ENCODE results near the gene AGAP1. TPM values are rescaled to one million over a fixed set of nuclear protein-coding genes. Genes with fewer than 3 reads are reported as not detected.

Gene AGAP1
- total RNA-seq, 2 experiments from 2014 or later = not detected

- Histone ChIP-seq H3K4me3 (ENCODE audit: low read depth, low read length, poor library complexity, severe bottlenecking) (no peak overlapping the region), H3K36me3 (ENCODE audit: insufficient read depth, low read length) (no peaks in the 10 kb centered on the region), H3K9me3 (ENCODE audit: low read length) (no peaks in the 10 kb centered on the region), H3K27ac (ENCODE audit: low read depth, low read length, poor library complexity, severe bottlenecking) (no peak overlapping the region), H3K4me1 (ENCODE audit: insufficient read depth, low read length, poor library complexity, severe bottlenecking) (no peaks in the 10 kb centered on the region), H4K20me1 (ENCODE audit: insufficient read depth, low read length) (no peaks in the 10 kb centered on the region), H2AFZ (ENCODE audit: low read length) (no peak overlapping the region), H3K9me2 (ENCODE audit: insufficient read depth, low read length) (no peaks in the 10 kb centered on the region), H3K79me2 (ENCODE audit: insufficient read depth, low read depth, low read length) (no peaks in the 10 kb centered on the region), H3K4me2 (ENCODE audit: low read length) (no peak overlapping the region)
- no peak for DNase-seq (ENCODE audit: low spot score)
- BruUV-seq (replicated peaks) = no TSS peak
- TF ChIP-seq EZH2phosphoT487 (IDR thresholded peaks at IDR 0.05; ENCODE audit: borderline replicate concordance, low read depth, low read length) (no peak), CTCF (conservative IDR thresholded peaks at IDR 0.05; ENCODE audit: low read length) (no peak)
- ChIA-PET CTCF (ENCODE audit: unreplicated experiment) (no interaction called here), POLR2A (no interaction called here)
- intact Hi-C loops (cut with micrococcal nuclease; ENCODE audit: unreplicated experiment) = no loop called here
These were observed 36.9 kb downstream of the AGAP1 start for GRCh38 chr2:235530735-235531134.

GRCh38 chr2:235532307-235532706 is 38.5 kb downstream of the AGAP1 start:
- no peaks in the 10 kb centered on the region for H3K4me1 ChIP-seq (ENCODE audit: insufficient read depth, low read length, poor library complexity, severe bottlenecking)
- TF ChIP-seq CTCF (conservative IDR thresholded peaks at IDR 0.05; ENCODE audit: low read length) = no peak
- TF ChIP-seq EZH2phosphoT487 (IDR thresholded peaks at IDR 0.05; ENCODE audit: borderline replicate concordance, low read depth, low read length) = no peak
- no peak for DNase-seq (ENCODE audit: low spot score)
- H3K9me3 ChIP-seq (ENCODE audit: low read length) = no peaks in the 10 kb centered on the region
- no peak overlapping the region for H3K4me3 ChIP-seq (ENCODE audit: low read depth, low read length, poor library complexity, severe bottlenecking)
- no TSS peak for BruUV-seq (replicated peaks)
- ChIA-PET POLR2A (no interaction called here), CTCF (ENCODE audit: unreplicated experiment) (no interaction called here)
- intact Hi-C loops (cut with micrococcal nuclease; ENCODE audit: unreplicated experiment) = no loop called here
- no peak overlapping the region for H3K4me2 ChIP-seq (ENCODE audit: low read length)
- no peaks in the 10 kb centered on the region for H4K20me1 ChIP-seq (ENCODE audit: insufficient read depth, low read length)
- no peaks in the 10 kb centered on the region for H3K79me2 ChIP-seq (ENCODE audit: insufficient read depth, low read depth, low read length)
- no peaks in the 10 kb centered on the region for H3K36me3 ChIP-seq (ENCODE audit: insufficient read depth, low read length)
- H3K27ac ChIP-seq (ENCODE audit: low read depth, low read length, poor library complexity, severe bottlenecking) = no peak overlapping the region
- no peak overlapping the region for H2AFZ ChIP-seq (ENCODE audit: low read length)
- no peaks in the 10 kb centered on the region for H3K9me2 ChIP-seq (ENCODE audit: insufficient read depth, low read length)

- Histone ChIP-seq H3K36me3 (ENCODE audit: insufficient read depth, low read length) (no peaks in the 10 kb centered on the region), H4K20me1 (ENCODE audit: insufficient read depth, low read length) (no peaks in the 10 kb centered on the region), H3K9me2 (ENCODE audit: insufficient read depth, low read length) (no peaks in the 10 kb centered on the region), H3K4me3 (ENCODE audit: low read depth, low read length, poor library complexity, severe bottlenecking) (no peak overlapping the region), H3K9me3 (ENCODE audit: low read length) (no peaks in the 10 kb centered on the region), H3K4me1 (ENCODE audit: insufficient read depth, low read length, poor library complexity, severe bottlenecking) (no peaks in the 10 kb centered on the region), H3K4me2 (ENCODE audit: low read length) (no peak overlapping the region), H2AFZ (ENCODE audit: low read length) (no peak overlapping the region), H3K79me2 (ENCODE audit: insufficient read depth, low read depth, low read length) (no peaks in the 10 kb centered on the region), H3K27ac (ENCODE audit: low read depth, low read length, poor library complexity, severe bottlenecking) (no peak overlapping the region)
- no peak for TF ChIP-seq EZH2phosphoT487 (IDR thresholded peaks at IDR 0.05; ENCODE audit: borderline replicate concordance, low read depth, low read length)
- TF ChIP-seq CTCF (conservative IDR thresholded peaks at IDR 0.05; ENCODE audit: low read length) = no peak
- ChIA-PET CTCF (ENCODE audit: unreplicated experiment) (interaction anchor here (0.6 kb wide), 1 partner anchor 31 kb away, joined by 3 read pairs; no protein-coding TSS in a partner anchor), POLR2A (no interaction called here)
- no TSS peak for BruUV-seq (replicated peaks)
- DNase-seq (ENCODE audit: low spot score) = no peak
- intact Hi-C loops (cut with micrococcal nuclease; ENCODE audit: unreplicated experiment) = no loop called here
These were observed 39.4 kb downstream of the AGAP1 start for GRCh38 chr2:235533198-235533597.

Data from OCI-LY7 (cell line).